ENCODE results near the gene PACRG. TPM values are rescaled to one million over a fixed set of nuclear protein-coding genes. Genes with fewer than 3 reads are reported as not detected.

PACRG gene
- total RNA-seq, 3 donors from 2014 or later, result 0.64 to 6.4 (median 4.6) TPM

DNA sequence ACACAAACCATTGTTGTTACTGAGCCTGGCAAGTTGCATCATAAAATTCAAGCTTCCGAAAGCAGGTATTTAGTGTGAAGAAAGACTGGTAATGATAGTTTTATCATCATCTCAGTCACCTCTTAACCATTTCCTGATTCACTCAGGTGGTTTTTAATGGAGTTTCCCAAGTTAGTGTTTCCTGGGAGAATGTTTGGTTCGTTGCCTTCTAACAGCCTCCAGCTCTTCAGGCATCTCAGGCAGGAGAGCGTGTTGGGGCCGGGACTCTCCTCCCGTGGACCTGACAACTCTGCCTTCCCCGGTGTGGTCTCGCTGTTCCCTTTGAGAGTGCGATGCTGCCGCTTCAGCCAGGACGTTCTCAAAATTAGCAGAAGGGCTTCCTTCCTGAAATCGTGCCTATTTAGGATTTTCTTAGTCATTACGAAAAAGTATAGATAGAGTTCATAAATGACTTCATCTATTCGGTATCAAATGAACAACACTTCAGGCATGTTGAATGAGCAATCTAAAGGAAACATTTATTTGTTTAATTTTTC lies 581.8 kb downstream of the PACRG start:
- DNase-seq (ENCODE audit: low spot score in 2 of 2), result no peak
- Histone ChIP-seq H3K4me3 (no peak overlapping the region), H3K27me3 (no peaks in the 10 kb centered on the region), H3K36me3 (no peaks in the 10 kb centered on the region), H3K4me1 (no peaks in the 10 kb centered on the region), H3K27ac (no peak overlapping the region), H3K9me3 (no peaks in the 10 kb centered on the region)
- TF ChIP-seq, protein P1, sequence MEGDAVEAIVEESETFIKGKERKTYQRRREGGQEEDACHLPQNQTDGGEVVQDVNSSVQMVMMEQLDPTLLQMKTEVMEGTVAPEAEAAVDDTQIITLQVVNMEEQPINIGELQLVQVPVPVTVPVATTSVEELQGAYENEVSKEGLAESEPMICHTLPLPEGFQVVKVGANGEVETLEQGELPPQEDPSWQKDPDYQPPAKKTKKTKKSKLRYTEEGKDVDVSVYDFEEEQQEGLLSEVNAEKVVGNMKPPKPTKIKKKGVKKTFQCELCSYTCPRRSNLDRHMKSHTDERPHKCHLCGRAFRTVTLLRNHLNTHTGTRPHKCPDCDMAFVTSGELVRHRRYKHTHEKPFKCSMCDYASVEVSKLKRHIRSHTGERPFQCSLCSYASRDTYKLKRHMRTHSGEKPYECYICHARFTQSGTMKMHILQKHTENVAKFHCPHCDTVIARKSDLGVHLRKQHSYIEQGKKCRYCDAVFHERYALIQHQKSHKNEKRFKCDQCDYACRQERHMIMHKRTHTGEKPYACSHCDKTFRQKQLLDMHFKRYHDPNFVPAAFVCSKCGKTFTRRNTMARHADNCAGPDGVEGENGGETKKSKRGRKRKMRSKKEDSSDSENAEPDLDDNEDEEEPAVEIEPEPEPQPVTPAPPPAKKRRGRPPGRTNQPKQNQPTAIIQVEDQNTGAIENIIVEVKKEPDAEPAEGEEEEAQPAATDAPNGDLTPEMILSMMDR (IDR thresholded peaks at IDR 0.05), result no peak
- intact Hi-C loops (cut with DNase I; ENCODE audit: low total_unique reads), result no loop called here

DNA sequence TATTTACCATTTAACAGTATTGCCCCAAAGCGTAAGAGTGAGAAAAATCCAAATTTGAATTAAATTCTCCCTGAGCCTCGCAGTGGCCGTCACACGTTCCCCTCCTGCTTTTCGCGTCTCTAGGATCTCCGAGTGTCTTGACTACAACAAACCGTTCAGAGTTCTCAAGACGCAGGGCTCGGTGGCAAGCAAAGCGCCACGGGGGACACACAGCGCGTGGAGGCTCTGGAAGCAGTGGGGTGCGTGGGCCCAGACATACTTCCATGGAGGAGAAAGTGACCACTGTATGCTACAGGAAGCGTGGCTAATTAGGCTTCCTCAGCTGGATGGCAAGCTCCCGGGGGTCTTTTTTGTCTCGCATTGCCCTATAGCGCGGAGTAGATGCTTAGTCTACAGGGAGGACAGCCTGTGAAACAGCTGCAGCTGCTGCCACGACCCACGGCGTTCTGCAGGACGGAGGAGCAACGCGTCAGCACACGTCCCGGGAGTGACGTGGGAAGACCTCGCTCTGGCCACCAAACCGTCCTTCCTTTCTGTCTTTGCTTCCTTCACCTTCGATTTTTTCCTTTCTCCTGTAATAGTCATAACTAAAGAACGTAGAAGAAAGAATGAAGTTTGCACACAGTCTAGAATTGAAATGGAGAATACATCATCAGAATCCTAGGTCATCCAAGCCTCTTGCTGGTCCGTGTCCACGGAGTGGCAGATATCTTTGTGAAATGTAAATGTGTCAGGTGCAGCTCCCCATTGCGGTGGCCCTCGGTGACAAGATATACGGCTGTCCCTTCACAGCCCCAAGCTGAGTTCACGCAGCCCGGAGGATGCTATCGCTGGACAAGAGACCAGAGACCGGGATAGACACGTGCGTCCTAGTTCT lies 582.6 kb downstream of the PACRG start:
- Histone ChIP-seq H3K4me1 (no peaks in the 10 kb centered on the region), H3K27me3 (no peaks in the 10 kb centered on the region), H3K9me3 (no peaks in the 10 kb centered on the region), H3K27ac (no peak overlapping the region), H3K4me3 (no peak overlapping the region), H3K36me3 (no peaks in the 10 kb centered on the region)
- TF ChIP-seq POLR2A (IDR thresholded peaks at IDR 0.05) (no peak), POLR2AphosphoS5 (IDR thresholded peaks at IDR 0.05) (no peak)
- TF ChIP-seq, protein P1 (IDR thresholded peaks at IDR 0.05), result no peak
- intact Hi-C loops (cut with DNase I; ENCODE audit: low total_unique reads), result no loop called here
- no peak for DNase-seq (ENCODE audit: low spot score in 2 of 2)

DNA sequence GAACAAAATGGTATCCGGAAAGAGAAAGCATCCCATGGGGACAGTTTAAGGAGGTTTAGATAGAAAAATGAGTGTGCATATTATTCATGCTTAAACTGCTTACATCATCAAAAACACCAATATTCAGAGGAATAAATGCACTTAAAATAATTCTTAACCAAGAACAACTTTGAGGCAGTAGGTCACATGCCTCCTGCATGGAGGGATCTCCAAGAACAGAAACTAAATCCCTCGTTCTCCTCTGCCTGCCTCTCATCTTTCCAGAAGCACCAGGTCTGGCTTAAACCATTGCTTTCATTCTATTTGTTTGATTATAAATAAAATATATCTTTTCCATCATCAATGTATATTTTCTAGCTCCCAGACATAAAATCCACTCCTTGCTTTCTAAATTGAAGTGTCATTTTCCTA lies 583.2 kb downstream of the PACRG start:
- Histone ChIP-seq H3K4me3 (no peak overlapping the region), H3K4me1 (no peaks in the 10 kb centered on the region), H3K36me3 (no peaks in the 10 kb centered on the region), H3K27me3 (no peaks in the 10 kb centered on the region), H3K27ac (no peak overlapping the region), H3K9me3 (no peaks in the 10 kb centered on the region)
- TF ChIP-seq POLR2A (IDR thresholded peaks at IDR 0.05), result no peak
- TF ChIP-seq, protein P1 (IDR thresholded peaks at IDR 0.05), result no peak
- no peak for TF ChIP-seq POLR2AphosphoS5 (IDR thresholded peaks at IDR 0.05)
- intact Hi-C loops (cut with DNase I; ENCODE audit: low total_unique reads), result no loop called here
- DNase-seq (ENCODE audit: low spot score in 2 of 2), result no peak

DNA sequence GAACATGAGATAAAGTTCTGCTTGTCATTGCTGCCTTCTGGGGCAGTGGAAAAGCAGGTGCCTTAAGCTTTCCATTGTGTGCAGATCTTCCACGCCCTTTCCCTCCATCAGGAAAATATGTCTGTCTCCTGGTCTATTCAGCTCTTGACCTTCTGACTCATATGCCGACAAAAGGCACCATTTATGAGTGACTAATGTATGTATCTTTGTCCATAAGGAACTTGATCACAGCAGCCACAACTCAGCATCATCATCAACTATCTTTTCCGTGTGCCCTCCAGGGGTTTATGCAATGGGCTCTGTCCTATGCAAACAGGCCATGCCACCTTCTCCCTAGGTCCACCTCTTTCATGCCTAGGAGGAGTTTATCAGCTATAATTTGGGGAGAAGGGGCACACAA lies 584.1 kb downstream of the PACRG start:
- H3K4me1 ChIP-seq, result no peaks in the 10 kb centered on the region
- H3K36me3 ChIP-seq, result no peaks in the 10 kb centered on the region
- no peaks in the 10 kb centered on the region for H3K27me3 ChIP-seq
- DNase-seq (ENCODE audit: low spot score in 2 of 2), result no peak
- H3K9me3 ChIP-seq, result no peaks in the 10 kb centered on the region
- TF ChIP-seq POLR2A (IDR thresholded peaks at IDR 0.05) (no peak), POLR2AphosphoS5 (IDR thresholded peaks at IDR 0.05) (no peak)
- TF ChIP-seq, protein P1 (IDR thresholded peaks at IDR 0.05), result no peak
- no peak overlapping the region for H3K27ac ChIP-seq
- intact Hi-C loops (cut with DNase I; ENCODE audit: low total_unique reads), result no loop called here
- no peak overlapping the region for H3K4me3 ChIP-seq

DNA sequence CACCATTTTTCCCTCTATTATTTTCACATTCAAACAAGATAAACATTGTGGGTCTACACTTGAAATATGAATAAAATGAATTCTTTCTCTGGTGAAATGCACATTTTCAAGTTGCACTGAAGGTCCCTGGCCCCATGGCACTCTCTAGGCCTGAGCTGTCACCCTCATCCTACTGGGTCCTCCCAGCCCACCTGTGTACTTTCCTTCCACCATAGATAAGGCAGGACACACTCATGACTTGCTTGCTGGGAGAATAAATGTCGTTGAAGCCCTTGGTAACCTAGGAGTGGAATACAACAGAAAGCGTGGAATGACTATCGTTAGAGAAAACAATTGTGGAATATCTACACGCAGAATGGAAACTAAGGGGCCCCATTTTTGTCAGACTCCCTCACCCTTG lies 585.8 kb downstream of the PACRG start:
- TF ChIP-seq, protein P1 (IDR thresholded peaks at IDR 0.05), result no peak
- TF ChIP-seq POLR2A (IDR thresholded peaks at IDR 0.05), result no peak
- no peak for TF ChIP-seq POLR2AphosphoS5 (IDR thresholded peaks at IDR 0.05)
- Histone ChIP-seq H3K36me3 (no peaks in the 10 kb centered on the region), H3K4me3 (no peak overlapping the region), H3K4me1 (no peaks in the 10 kb centered on the region), H3K27ac (no peak overlapping the region), H3K27me3 (no peaks in the 10 kb centered on the region), H3K9me3 (no peaks in the 10 kb centered on the region)
- intact Hi-C loops (cut with DNase I; ENCODE audit: low total_unique reads), result no loop called here
- no peak for DNase-seq (ENCODE audit: low spot score in 2 of 2)
